ENCODE results near the gene SPAAR. TPM values are rescaled to one million over a fixed set of nuclear protein-coding genes. Genes with fewer than 3 reads are reported as not detected.

SPAAR gene
- polyA plus RNA-seq, 2 of the 4 experiments (the other 2 are of a cell fraction) = not detected

GRCh38 chr9:35919212-35920008 lies 10.1 kb downstream of the SPAAR start:
- Histone ChIP-seq H3K9me3 (no peaks in the 10 kb centered on the region), H3K4me2 (no peak overlapping the region), H3K4me1 (peaks cover 17% of the 10 kb centered on the region), H3K27ac (peak overlapping the region in 1 of 2 experiments; percentile 32; a peak in 3 of 6 replicates), H3K4me3 (no peak overlapping the region)
- CTCF ChIA-PET = interaction anchor here (1.0 to 8.4 kb wide), 9 partner anchors 10 to 120 kb away, joined by 3 to 92 read pairs (median 6); partner anchors contain the start of genes HRCT1 and SPAAR
- FAIRE-seq = no peak
- no peak for ATAC-seq
- WGBS (ENCODE audit: missing lambda C conversion rate) = 85% methylated on average over 3 of the region's 3 CpGs
- no peak for DNase-seq (ENCODE audit: low read depth in 1 of 2, low spot score in 1 of 2)
- no peak for TF ChIP-seq JUNB (IDR thresholded peaks at IDR 0.05)
- TF ChIP-seq RFX5 (IDR thresholded peaks at IDR 0.05) = no peak
- POLR2A ChIA-PET = no interaction called here

GRCh38 chr9:35920051-35920620 lies 10.8 kb downstream of the SPAAR start:
- H3K27ac ChIP-seq = peak overlapping the region in 1 of 2 experiments; percentile 32; a peak in 3 of 6 replicates
- ChIA-PET POLR2A (no interaction called here), CTCF (interaction anchor here (0.9 to 8.4 kb wide), 10 partner anchors 11 to 130 kb away, joined by 3 to 92 read pairs (median 6); partner anchors contain the start of genes HRCT1 and SPAAR)
- no peaks in the 10 kb centered on the region for H3K9me3 ChIP-seq
- ATAC-seq = no peak
- peaks cover 21% of the 10 kb centered on the region for H3K4me1 ChIP-seq
- DNase-seq (ENCODE audit: low read depth in 1 of 2, low spot score in 1 of 2) = no peak
- FAIRE-seq = no peak
- H3K4me3 ChIP-seq = no peak overlapping the region
- H3K4me2 ChIP-seq = no peak overlapping the region
- 84% methylated on average over 4 of the region's 4 CpGs for WGBS (ENCODE audit: missing lambda C conversion rate)
- TF ChIP-seq CEBPB (IDR thresholded peaks at IDR 0.05) = no peak
- no peak for TF ChIP-seq SREBF2 (IDR thresholded peaks at IDR 0.05)
- TF ChIP-seq HOXB5 (CRISPR knock-in tag; IDR thresholded peaks at IDR 0.05) = no peak
- no peak for TF ChIP-seq MAX (IDR thresholded peaks at IDR 0.05)
- no peak for TF ChIP-seq RARB (CRISPR knock-in tag; IDR thresholded peaks at IDR 0.05)
- TF ChIP-seq EP300 (IDR thresholded peaks at IDR 0.05) = no peak
- no peak for TF ChIP-seq CHD2 (IDR thresholded peaks at IDR 0.05; ENCODE audit: low read length, partially characterized antibody)
- no peak for TF ChIP-seq CBX2 (IDR thresholded peaks at IDR 0.05; ENCODE audit: borderline replicate concordance, low read depth)
- TF ChIP-seq RAD21 (conservative IDR thresholded peaks at IDR 0.05 in 1 of 2, IDR thresholded peaks at IDR 0.05 in 1 of 2) = no peak
- TF ChIP-seq GATA3 (IDR thresholded peaks at IDR 0.05; ENCODE audit: borderline replicate concordance) = no peak
- no peak for TF ChIP-seq ZC3H11A (IDR thresholded peaks at IDR 0.05)
- TF ChIP-seq PHF8 (IDR thresholded peaks at IDR 0.05; ENCODE audit: borderline replicate concordance, low read depth) = no peak
- TF ChIP-seq USF2 (IDR thresholded peaks at IDR 0.05) = no peak
- no peak for TF ChIP-seq NPAS2 (CRISPR knock-in tag; IDR thresholded peaks at IDR 0.05; ENCODE audit: borderline replicate concordance)
- TF ChIP-seq RNF2 (IDR thresholded peaks at IDR 0.05; ENCODE audit: borderline replicate concordance, low read depth) = no peak
- no peak for TF ChIP-seq HOXA7 (CRISPR knock-in tag; IDR thresholded peaks at IDR 0.05)
- TF ChIP-seq CBX8 (IDR thresholded peaks at IDR 0.05) = no peak
- TF ChIP-seq HMGXB4 (CRISPR knock-in tag; IDR thresholded peaks at IDR 0.05; ENCODE audit: borderline replicate concordance) = no peak

All from A549 (cell line).